ENCODE results near the gene TMEM190.

TMEM190 gene

DNA sequence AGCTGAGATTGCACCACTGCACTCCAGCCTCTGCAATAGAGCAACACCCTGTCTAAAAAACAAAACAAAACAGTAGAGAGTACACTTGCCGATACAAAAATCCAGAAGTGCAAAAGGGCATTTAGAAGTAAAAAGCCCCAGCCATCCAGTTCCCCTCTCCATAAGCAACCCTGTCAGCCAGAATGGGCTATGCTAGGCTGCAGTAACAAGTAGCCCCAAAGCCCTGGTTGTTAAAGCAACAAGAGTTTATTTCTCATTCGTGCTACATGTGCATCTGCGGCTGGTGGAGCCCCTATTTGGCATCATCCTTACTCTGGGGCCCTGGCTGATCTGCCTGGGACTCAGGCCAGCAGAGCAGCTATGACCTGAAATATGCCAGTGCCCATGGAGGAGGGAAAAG lies 47.9 kb downstream of the TMEM190 start:
- no peak for DNase-seq

DNA sequence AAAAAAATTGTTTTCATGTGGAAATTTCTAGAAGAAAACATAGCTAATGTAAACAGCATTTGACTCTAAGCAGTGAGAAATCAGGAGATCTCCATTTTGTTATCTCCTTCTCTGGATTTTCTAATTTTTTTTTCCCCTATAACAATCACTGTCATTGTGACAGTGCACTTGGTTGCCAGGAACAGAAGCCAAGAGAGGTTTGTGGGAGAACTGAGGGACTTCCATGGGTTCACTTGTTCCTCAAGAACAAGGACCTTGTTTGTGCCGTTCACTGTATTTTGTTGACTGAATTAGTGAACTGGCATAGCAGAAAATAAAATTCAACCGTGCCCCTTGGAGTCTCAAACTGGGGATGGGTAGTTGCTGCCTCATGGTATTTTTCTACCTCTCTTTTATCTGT lies 49.4 kb downstream of the TMEM190 start:
- DNase-seq, result no peak

All from NCI-H187 treated with DMSO at 0.1 percent for 48 hours (cell line).